ENCODE measurements around the gene SYNC. TPM values are rescaled to one million over a fixed set of nuclear protein-coding genes. Genes with fewer than 3 reads are reported as not detected.

The SYNC gene
- total and polyA plus RNA-seq, 9 of the 15 experiments (the other 6 are each of a cell fraction or from before 2014, with no cell fraction given) = 0.49 to 1.1 (median 0.87) TPM

- TF ChIP-seq REST (IDR thresholded peaks at IDR 0.05; ENCODE audit: borderline replicate concordance) = 0 out of 2 replicates have a peak, but pooled peaks have one; percentile 7
- no peak for TF ChIP-seq REST (CRISPR knock-in tag; IDR thresholded peaks at IDR 0.05; ENCODE audit: low read depth)
- no peak for TF ChIP-seq RNF2 (IDR thresholded peaks at IDR 0.05)
- no peak for TF ChIP-seq TFE3 (CRISPR knock-in tag; IDR thresholded peaks at IDR 0.05)
- peak; percentile 47 to 54; a peak in 3 of 4 replicates for TF ChIP-seq NRF1 (conservative IDR thresholded peaks at IDR 0.05 in 1 of 2, IDR thresholded peaks at IDR 0.05 in 1 of 2)
- no peak for TF ChIP-seq NCOA6 (IDR thresholded peaks at IDR 0.05)
- TF ChIP-seq HCFC1 (IDR thresholded peaks at IDR 0.05; ENCODE audit: low read depth, low read length) = peak; percentile 52
- TF ChIP-seq CTBP1 (IDR thresholded peaks at IDR 0.05; ENCODE audit: borderline replicate concordance) = peak; percentile 94
- no peak for TF ChIP-seq ZNF584 (CRISPR knock-in tag; IDR thresholded peaks at IDR 0.05; ENCODE audit: low read depth)
- peak; percentile 89 for TF ChIP-seq SP1 (CRISPR knock-in tag; IDR thresholded peaks at IDR 0.05)
- peak; percentile 27 for TF ChIP-seq ARID1B (IDR thresholded peaks at IDR 0.05)
- TF ChIP-seq PML (IDR thresholded peaks at IDR 0.05; ENCODE audit: low read length) = 0 out of 2 replicates have a peak, but pooled peaks have one; percentile 23
- TF ChIP-seq DIDO1 (tag; IDR thresholded peaks at IDR 0.05; ENCODE audit: low read depth) = no peak
- no peak for TF ChIP-seq HES1 (IDR thresholded peaks at IDR 0.05; ENCODE audit: low read depth)
- TF ChIP-seq TBP (optimal IDR thresholded peaks at IDR 0.05; ENCODE audit: low read depth, low read length) = peak; percentile 25
- TF ChIP-seq THRAP3 (IDR thresholded peaks at IDR 0.05; ENCODE audit: borderline replicate concordance) = no peak
- TF ChIP-seq FOXP1 (CRISPR knock-in tag; IDR thresholded peaks at IDR 0.05) = peak; percentile 78; the same call in 1 of the 2 replicates
- TF ChIP-seq MXD1 (CRISPR knock-in tag; IDR thresholded peaks at IDR 0.05; ENCODE audit: borderline replicate concordance, poor library complexity, severe bottlenecking) = no peak
These were observed 14.0 kb upstream of the SYNC start (continued) for GRCh38 chr1:32716312-32717148.

Measured in K562 (cell line).